Measurements from ENCODE around the gene ANO4.

Gene ANO4

DNA sequence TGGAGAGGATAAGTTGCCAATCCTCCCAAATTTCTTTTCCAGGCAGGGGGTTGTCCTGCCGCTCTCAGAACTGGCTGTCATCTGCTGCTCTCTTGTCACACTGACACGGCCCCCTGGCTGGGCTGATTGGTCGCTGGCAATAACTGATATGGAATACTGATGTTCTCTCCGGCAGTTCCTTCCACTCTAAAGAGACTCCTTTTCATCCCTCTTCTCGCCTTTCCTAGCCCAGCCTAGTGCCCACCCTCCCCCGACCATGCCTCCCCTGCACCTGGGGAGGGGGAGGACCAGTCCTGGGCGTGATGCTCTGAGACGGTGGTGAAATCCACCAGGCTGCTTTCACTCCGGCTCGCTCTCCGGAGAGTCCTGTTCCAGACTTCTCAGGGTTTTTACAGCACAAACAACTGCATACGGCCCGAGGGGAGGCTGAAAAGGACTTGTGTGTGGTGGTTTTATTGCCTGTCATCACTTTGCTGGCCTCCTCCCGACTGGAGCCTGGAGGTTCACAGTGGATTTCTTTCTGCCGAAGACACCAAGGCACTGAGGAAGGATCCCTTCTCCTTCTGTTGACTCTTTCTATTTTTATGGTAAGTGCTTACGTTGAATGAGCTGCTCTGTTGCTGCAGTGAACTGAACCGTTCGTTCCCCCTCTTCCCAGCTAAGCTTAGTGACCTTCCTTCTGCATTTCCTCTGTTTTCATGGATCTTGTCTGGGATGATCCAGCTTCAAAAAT, at the start of gene ANO4:
TSS of gene ANO4 (plus strand) at position 336 of the 733 bp plus-strand sequence. CDS start 107,010 bp downstream, outside the sequence.
- H3K9me3 Mint-ChIP-seq: no peaks in the 10 kb centered on the region
- no peaks in the 10 kb centered on the region for H3K4me1 Mint-ChIP-seq (ENCODE audit: low read depth)
- no peaks in the 10 kb centered on the region for H3K36me3 Mint-ChIP-seq (ENCODE audit: low read depth)
- H3K27ac Mint-ChIP-seq: no peak within 1 kb of the TSS
- H3K4me3 Mint-ChIP-seq: no peak within 1 kb of the TSS
- H3K27me3 Mint-ChIP-seq: peaks cover 15% of the 10 kb centered on the region

DNA sequence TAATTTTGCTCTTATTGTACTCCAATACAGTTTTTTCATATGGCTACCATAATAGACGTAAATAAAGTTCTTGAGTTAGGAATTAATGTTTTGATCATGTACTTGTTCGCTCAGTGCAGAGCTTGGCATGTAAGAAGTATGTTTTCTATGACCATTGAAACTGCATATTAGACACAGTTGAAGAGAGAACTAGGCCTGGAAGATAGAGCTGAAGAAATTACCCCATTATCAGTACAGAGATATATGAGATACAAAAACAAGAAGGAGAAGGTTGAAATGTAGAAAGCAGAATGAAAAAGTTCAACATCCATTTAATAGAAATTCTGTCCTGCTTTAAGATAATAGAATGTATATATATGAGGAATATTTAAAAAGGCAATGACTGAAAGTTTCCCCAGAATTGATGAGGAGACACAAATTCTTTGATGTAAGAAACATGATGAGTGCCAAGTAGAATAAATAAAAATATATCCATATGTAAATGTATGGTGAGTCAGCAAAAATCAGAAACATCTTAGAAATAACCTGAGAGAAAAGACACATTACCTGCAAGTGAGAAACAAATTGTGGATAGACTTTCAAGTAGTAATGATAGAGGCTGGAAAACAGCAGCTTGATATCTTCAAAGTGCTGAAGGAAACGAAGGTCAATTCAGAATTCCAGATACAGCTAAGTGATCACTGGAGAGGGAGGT, 49.1 kb upstream of the ANO4 start:
- Mint-ChIP-seq H3K4me3 (no peak overlapping the region), H3K27ac (no peak overlapping the region), H3K9me3 (peaks cover 12% of the 10 kb centered on the region), H3K36me3 (ENCODE audit: low read depth) (no peaks in the 10 kb centered on the region), H3K27me3 (peaks cover 7% of the 10 kb centered on the region), H3K4me1 (ENCODE audit: low read depth) (no peaks in the 10 kb centered on the region)

DNA sequence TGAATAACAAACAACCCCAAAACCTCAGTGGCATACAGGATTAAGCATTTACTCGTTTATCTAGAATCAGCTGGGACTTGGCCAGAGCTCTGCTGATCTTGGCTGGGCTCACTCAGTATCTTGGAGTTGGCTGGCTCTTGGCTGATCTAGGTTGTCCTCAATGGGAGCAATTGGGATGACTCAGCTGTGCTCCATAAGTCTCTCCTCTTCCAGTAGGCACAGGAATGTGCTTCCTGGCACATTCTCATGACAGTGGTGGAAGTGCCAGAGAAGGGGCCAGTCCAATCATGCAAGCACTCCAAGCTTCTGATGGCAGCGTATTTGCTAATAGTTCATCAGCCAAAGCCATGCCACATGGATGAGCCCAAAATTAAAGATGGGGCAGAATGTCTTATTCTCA, 41.7 kb upstream of the ANO4 start:
- Mint-ChIP-seq H3K9me3 (no peaks in the 10 kb centered on the region), H3K4me3 (no peak overlapping the region), H3K27ac (no peak overlapping the region), H3K27me3 (peaks cover 4% of the 10 kb centered on the region), H3K4me1 (ENCODE audit: low read depth) (no peaks in the 10 kb centered on the region), H3K36me3 (ENCODE audit: low read depth) (no peaks in the 10 kb centered on the region)

DNA sequence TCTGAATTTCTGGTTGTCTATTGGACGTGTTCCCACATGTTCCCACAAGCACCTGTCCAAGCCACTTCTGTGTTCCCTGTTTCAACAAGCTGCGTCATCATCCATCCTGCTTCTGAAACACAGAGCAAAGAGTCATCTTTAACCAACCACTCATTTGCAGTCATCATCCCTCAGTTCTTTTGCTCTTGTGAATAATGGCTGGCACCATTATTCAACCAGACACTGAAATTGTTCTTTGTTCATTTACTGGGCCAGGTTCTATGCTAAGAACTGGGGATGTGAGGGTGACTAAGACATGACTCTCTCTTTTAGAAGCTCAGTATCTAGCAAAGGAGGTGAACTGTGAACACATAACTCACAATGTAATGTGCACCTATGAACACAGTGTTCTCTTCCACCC, 40.7 kb upstream of the ANO4 start:
- Mint-ChIP-seq H3K27ac (no peak overlapping the region), H3K9me3 (no peaks in the 10 kb centered on the region), H3K36me3 (ENCODE audit: low read depth) (no peaks in the 10 kb centered on the region), H3K4me3 (no peak overlapping the region), H3K4me1 (ENCODE audit: low read depth) (no peaks in the 10 kb centered on the region), H3K27me3 (peaks cover 4% of the 10 kb centered on the region)

DNA sequence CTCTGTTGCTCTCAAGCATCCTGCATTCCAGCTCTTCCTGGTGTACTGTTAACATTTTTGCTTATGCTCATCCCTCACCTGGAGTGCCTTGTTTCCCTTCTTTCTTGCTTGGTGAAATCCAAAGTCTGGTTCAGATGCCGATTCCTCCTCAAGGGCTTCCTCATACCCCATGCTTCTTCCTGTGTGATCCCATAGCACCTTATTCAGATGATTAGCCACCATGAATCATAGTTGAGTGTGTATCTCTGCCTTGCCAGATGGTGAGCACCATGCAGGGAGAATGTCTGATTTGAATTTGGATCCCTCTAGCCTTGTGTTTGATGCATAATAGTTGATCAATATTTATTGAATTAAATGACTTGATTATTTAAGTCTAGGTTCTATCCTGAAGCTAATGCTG, 39.4 kb upstream of the ANO4 start:
- Mint-ChIP-seq H3K27ac (no peak overlapping the region), H3K36me3 (ENCODE audit: low read depth) (no peaks in the 10 kb centered on the region), H3K4me1 (ENCODE audit: low read depth) (no peaks in the 10 kb centered on the region), H3K27me3 (peaks cover 4% of the 10 kb centered on the region), H3K4me3 (no peak overlapping the region), H3K9me3 (no peaks in the 10 kb centered on the region)

DNA sequence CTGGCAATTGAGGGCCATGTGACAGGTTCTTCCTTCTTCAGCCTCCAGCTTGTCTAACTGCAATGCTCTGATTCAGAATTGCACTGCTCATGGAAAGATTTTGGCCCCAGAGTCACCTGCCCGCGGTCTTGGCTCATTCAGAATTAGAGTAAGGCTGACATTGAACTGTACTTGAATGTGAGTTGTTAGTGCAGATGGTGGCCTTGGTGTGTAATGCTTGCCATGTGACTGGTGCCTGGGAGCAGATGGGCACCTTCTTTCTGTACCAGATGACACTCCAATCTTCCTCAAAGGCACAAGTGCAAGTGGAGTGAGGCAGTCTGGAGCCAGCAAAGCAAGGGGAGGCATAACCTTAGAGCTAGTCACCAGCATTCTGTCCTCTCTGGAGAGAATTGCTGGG, 36.5 kb upstream of the ANO4 start:
- Mint-ChIP-seq H3K27ac (no peak overlapping the region), H3K4me3 (no peak overlapping the region), H3K27me3 (peaks cover 4% of the 10 kb centered on the region), H3K9me3 (no peaks in the 10 kb centered on the region), H3K4me1 (ENCODE audit: low read depth) (no peaks in the 10 kb centered on the region), H3K36me3 (ENCODE audit: low read depth) (no peaks in the 10 kb centered on the region)

DNA sequence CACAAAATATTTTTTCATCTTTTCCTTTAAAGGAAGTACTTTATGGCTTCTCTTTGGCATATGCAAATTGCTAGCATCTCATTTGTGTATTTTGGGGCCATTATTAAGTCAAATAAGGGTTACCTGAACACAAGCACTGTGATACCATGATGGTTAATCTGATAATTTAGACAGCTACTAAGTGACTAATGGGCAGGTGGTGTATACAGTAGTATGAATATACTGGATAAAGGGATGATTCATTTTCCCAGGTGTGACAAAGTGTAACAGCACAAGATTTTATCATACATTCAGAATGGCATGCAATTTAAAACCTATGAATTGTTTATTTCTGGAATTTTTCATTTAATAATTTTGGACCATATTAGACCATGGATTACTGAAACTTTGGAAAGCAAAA, 27.2 kb upstream of the ANO4 start:
- no peaks in the 10 kb centered on the region for H3K36me3 Mint-ChIP-seq (ENCODE audit: low read depth)
- H3K4me3 Mint-ChIP-seq: no peak overlapping the region
- H3K4me1 Mint-ChIP-seq (ENCODE audit: low read depth): no peaks in the 10 kb centered on the region
- peaks cover 8% of the 10 kb centered on the region for H3K9me3 Mint-ChIP-seq
- no peaks in the 10 kb centered on the region for H3K27me3 Mint-ChIP-seq
- no peak overlapping the region for H3K27ac Mint-ChIP-seq

DNA sequence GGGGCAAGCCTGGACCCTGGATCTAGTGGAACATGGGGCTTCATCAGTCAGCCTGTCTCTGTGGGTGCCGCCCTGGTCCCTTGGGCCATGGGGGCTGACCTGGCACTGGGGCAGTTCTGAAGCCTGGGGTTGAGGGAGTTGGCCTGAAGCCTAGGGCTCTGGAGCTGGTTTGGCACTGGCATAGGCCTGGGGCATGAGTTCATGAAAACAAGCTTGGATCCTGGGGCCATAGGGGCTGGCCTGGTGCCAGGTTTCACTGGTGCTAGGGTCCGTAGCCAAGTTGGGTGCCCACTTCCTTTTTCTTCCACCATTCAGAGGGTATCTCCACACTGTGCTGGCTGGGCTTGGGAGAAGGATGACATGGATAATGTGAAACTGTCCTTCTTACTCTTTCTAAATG, 26.6 kb upstream of the ANO4 start:
- Mint-ChIP-seq H3K27ac (no peak overlapping the region), H3K27me3 (no peaks in the 10 kb centered on the region), H3K9me3 (peaks cover 8% of the 10 kb centered on the region), H3K4me1 (ENCODE audit: low read depth) (no peaks in the 10 kb centered on the region), H3K4me3 (no peak overlapping the region), H3K36me3 (ENCODE audit: low read depth) (no peaks in the 10 kb centered on the region)

DNA sequence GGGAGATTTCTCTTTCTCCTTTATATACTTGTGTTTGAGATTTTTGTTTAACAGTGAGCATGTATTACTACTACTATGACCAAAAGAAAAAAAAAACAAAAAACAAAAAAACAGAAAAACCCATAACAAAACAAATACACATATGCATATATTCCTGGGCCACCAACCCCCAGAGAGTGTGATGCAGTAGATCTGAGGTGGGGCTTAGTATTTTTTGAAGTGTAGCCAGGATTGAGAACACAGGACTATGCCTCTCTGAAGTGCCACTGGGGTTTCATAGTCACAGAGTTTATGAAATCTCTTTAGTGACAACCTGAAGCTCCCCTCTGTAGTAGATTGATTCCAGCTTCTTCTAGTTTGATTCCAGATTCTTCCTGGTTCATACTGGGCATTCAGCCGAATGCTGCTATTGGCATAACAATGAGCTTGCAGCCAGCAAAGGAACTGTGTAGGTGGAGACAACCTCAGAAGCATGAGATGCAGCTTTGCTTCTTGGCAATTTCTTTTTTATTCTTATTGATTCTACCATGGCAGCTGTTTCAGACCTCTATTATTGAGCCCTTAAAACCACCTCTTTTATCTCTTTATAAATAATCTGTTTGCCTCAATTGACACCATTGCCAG, 15.5 kb upstream of the ANO4 start:
- Mint-ChIP-seq H3K4me1 (ENCODE audit: low read depth) (no peaks in the 10 kb centered on the region), H3K4me3 (no peak overlapping the region), H3K9me3 (no peaks in the 10 kb centered on the region), H3K36me3 (ENCODE audit: low read depth) (no peaks in the 10 kb centered on the region), H3K27me3 (no peaks in the 10 kb centered on the region), H3K27ac (no peak overlapping the region)

DNA sequence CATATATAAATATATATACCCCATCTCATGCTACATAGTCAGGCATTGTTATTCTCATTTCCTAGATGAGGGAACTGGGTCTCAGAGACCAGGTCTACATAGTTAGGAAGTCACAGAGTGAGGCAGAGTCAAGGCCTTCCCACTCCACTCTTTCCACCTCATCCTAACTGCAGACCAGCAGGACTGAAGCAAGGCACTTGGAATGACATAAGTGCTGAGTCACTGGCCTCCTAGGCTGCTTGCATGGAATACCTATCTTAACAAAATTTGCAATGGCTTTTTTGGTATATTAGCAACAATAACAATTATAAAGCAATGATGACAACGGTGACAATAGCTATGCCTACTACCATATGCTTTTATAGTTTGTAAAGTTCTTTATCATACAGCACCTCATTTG, 5.4 kb upstream of the ANO4 start:
- peaks cover 7% of the 10 kb centered on the region for H3K27me3 Mint-ChIP-seq
- no peak overlapping the region for H3K27ac Mint-ChIP-seq
- H3K9me3 Mint-ChIP-seq: peaks cover 4% of the 10 kb centered on the region

DNA sequence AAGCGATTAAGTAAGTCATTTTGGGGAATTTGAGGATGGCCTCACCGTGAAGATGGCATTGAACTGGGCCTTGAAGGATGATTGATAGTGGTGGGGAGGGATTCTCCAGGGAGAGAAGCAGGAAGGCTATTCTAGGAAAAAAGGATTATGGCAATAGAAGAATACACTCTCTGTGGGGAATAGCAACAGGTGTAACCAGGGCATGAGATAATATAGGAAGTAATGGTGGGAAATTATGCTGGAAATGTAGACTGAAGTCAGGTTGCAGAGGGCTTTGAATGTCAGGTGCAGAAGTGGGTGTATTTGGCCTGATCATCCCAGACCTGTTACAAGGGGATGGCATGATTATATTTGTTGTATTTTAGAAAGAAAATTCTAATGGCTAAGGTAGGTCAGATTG, 4.6 kb upstream of the ANO4 start:
- no peaks in the 10 kb centered on the region for H3K4me1 Mint-ChIP-seq (ENCODE audit: low read depth)

More for the DNA sequence above, 5.4 kb upstream of the ANO4 start:
- Mint-ChIP-seq H3K36me3 (ENCODE audit: low read depth) (no peaks in the 10 kb centered on the region), H3K4me3 (no peak overlapping the region), H3K4me1 (ENCODE audit: low read depth) (no peaks in the 10 kb centered on the region)

DNA sequence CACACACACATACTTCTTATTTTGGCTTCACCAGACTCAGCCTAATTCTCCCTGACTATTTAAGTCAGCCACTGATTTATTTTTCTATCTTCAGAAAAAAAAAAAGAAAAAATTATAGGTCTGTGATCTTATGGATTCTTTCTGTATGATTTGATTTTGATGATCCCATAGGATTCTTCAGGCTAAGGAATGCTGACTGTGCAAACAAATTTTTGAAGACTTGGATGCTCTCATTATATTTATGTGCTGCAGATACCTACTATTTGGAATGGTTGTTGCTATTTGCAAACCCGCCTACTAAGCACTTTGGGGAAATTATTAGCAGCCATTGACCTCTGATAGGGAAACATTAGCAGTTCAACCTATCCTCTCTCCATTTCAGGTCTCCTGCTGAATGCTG, 4.0 kb upstream of the ANO4 start:
- H3K4me1 Mint-ChIP-seq (ENCODE audit: low read depth): no peaks in the 10 kb centered on the region
- H3K27ac Mint-ChIP-seq: no peak overlapping the region
- H3K27me3 Mint-ChIP-seq: peaks cover 17% of the 10 kb centered on the region
- peaks cover 4% of the 10 kb centered on the region for H3K9me3 Mint-ChIP-seq
- H3K36me3 Mint-ChIP-seq (ENCODE audit: low read depth): no peaks in the 10 kb centered on the region
- no peak overlapping the region for H3K4me3 Mint-ChIP-seq

More for the DNA sequence above, 4.6 kb upstream of the ANO4 start:
- no peak overlapping the region for H3K27ac Mint-ChIP-seq
- H3K9me3 Mint-ChIP-seq: peaks cover 4% of the 10 kb centered on the region
- no peaks in the 10 kb centered on the region for H3K36me3 Mint-ChIP-seq (ENCODE audit: low read depth)
- H3K4me3 Mint-ChIP-seq: no peak overlapping the region
- H3K27me3 Mint-ChIP-seq: peaks cover 11% of the 10 kb centered on the region

DNA sequence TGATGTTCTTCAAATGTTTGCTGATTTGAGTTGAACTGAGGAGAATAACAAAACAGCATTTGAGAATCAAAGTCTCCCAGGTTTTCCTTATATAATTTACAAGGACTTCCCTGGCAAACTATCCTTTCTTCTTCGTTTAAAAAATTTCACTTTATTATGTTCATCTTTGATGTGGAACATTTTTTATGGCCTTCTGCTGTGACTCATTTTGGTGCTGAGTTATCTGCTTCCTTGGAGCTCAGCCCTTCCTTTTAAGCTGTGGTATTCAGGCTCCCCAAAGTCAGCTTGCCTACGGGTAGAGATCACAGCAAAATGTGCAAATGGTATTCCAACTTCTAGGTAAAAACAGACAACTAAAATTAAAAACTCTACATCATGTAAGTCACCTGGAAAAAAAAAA, 1.4 kb upstream of the ANO4 start:
- H3K4me3 Mint-ChIP-seq: no peak overlapping the region
- H3K4me1 Mint-ChIP-seq (ENCODE audit: low read depth): no peaks in the 10 kb centered on the region
- H3K9me3 Mint-ChIP-seq: peaks cover 4% of the 10 kb centered on the region
- no peak overlapping the region for H3K27ac Mint-ChIP-seq
- no peaks in the 10 kb centered on the region for H3K36me3 Mint-ChIP-seq (ENCODE audit: low read depth)
- peaks cover 15% of the 10 kb centered on the region for H3K27me3 Mint-ChIP-seq

DNA sequence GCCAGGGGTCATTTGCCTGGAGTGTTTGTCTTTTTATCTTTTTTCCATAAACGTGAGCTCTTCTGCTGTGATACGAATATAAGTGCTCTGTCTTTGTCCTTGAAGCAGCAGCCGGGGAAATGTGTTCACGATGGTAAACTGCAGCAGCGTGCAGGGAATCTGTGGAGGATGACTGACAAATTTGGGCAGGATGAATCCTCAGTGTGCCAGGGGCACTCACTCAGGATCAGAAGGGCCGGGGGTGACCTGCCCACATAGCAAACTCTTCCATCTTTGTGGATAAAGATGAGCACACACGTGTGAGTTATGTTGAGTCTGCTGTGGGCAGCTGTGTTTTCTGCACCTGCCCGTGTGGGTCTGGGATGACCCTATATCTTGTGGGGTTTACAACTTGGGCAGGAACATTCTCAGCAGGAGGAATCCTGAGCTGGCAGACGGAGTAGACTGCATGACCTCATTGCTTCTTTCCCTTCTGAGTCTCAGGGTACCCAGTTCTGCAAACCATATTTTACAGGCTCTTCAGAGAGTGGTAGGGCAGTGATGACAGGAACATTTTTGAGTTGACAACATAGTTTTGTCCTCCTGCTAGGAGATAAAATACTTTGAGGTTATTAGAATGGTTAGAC, 711 bp downstream of the ANO4 start:
- Mint-ChIP-seq H3K36me3 (ENCODE audit: low read depth) (no peaks in the 10 kb centered on the region), H3K27ac (no peak overlapping the region), H3K9me3 (no peaks in the 10 kb centered on the region), H3K4me1 (ENCODE audit: low read depth) (no peaks in the 10 kb centered on the region), H3K4me3 (no peak overlapping the region), H3K27me3 (peaks cover 15% of the 10 kb centered on the region)

DNA sequence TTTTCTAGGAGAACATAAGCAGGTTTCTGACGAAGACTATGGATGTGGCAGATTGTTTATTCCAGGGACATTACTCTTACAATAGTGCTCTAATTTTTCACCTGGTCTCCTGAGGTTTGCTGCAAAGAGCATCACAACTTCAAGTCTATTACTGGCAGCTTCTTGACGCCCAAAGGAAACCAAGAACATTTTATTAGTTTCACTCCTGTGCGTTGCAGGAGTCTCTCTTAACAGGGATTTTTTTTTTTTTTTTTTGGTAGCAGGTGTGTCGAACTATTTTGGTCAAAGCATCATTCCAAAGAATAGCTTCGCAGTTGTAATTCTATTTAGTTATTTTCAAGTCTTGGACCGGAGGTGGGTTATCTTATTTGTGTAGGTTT, 1.2 kb downstream of the ANO4 start:
- H3K4me3 Mint-ChIP-seq: no peak overlapping the region
- no peaks in the 10 kb centered on the region for H3K4me1 Mint-ChIP-seq (ENCODE audit: low read depth)
- H3K36me3 Mint-ChIP-seq (ENCODE audit: low read depth): no peaks in the 10 kb centered on the region
- H3K27me3 Mint-ChIP-seq: peaks cover 15% of the 10 kb centered on the region
- H3K9me3 Mint-ChIP-seq: peaks cover 2% of the 10 kb centered on the region
- H3K27ac Mint-ChIP-seq: no peak overlapping the region

Data from stimulated activated naive CD8-positive, alpha-beta T cell treated with anti-CD3 and anti-CD28 coated beads, Interleukin-15, Interleukin-2, amounts not matched to agents 100 ng/mL and 50 ng/mL, for 24 hours (primary cell).